Tibial artery (tissue), 4 donors: ENCODE measurements around the gene BCAR3.

ENCODE experiments used
- DNase-seq, 2 donors: peaks; one replicate each; pipeline ENCODE4 v3.0.0-alpha.2; 2019
- H3K27ac ChIP-seq, 2 donors: fragments of 200-600 bp; sonication (generic) in 1 of 2; 1 replicate in 1 of 2; 2 replicates in 1 of 2; pipeline ENCODE4 v1.5.1; 2018 to 2019; ENCODE audit warnings: mild to moderate bottlenecking in 1 of 2
- H3K27me3 ChIP-seq, 2 donors: fragments of 200-600 bp; sonication (generic) in 1 of 2; one replicate each; pipeline versions ENCODE4 v1.5.1 to v1.6.0; 2016 to 2019
- H3K36me3 ChIP-seq, 3 donors: fragments of 200-600 bp; sonication (generic) in 2 of 3; one replicate each; pipeline ENCODE4 v1.5.1; 2016 to 2019; ENCODE audit warnings: mild to moderate bottlenecking in 2 of 3
- H3K4me1 ChIP-seq, 4 donors: fragments of 200-600 bp; sonication (generic) in 2 of 4; 1 replicate in 3 of 4; 2 replicates in 1 of 4; pipeline ENCODE4 v1.5.1; 2016 to 2019
- H3K4me3 ChIP-seq, 2 donors: fragments of 200-600 bp; sonication (generic) in 1 of 2; 1 replicate in 1 of 2; 2 replicates in 1 of 2; pipeline ENCODE4 v1.5.1; 2018 to 2019; ENCODE audit warnings: mild to moderate bottlenecking in 2 of 2
- H3K9me3 ChIP-seq, 3 donors: fragments of 200-600 bp; sonication (generic) in 1 of 3; one replicate each; pipeline ENCODE4 v1.5.1; 2016 to 2019
- intact Hi-C: fragments of 100-400 bp; cut with DNase I; formaldehyde crosslinking; loops from one replicate; pipeline ENCODE4 v1.15.0; 2023; ENCODE audit warnings: low total_unique reads
- TF ChIP-seq, protein P1 (sequence below), 2 experiments: fragments of 200-600 bp in 1 of 2; fragments of 450-650 bp in 1 of 2; IDR thresholded peaks; one replicate each; pipeline ENCODE4 v1.5.1; 2017 to 2019; ENCODE audit warnings: antibody characterized with exemption in 2 of 2, mild to moderate bottlenecking in 1 of 2, moderate library complexity in 1 of 2

Gene BCAR3

DNA sequence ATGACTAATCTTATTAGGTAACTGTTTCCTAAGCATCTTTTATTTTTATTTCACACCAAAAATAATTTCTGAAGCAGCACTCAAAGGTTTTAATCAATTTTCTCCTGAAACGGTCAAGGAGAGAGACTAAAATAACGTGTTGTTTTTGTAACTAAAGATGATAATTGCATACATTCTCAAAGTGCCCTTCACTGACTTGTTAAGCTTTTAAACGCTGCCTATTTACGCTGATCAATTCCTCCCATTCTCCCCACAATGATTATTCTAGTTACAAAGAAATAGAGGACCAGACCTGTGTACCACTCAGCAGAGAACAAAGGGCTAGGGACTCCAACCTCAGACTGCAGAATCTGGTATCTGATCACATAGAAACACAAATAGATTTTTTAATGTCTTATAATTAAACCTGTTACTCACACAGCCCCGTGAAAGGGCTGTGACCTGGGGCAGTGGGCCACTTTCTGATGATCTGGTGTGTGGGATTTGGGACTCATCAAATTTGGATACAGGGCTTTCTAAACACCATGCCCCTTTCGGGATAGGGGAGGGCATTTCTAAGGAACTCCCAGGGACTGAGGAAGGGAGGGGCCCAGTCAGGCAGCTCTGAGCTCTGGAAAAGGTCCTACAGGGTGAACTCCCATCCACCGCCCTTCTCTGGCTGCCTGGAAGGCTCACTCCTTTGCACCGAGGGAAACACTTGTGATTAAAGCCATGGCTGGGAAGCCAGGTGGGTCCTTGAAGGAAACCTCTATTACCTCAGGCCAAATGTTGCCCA lies 65.2 kb downstream of the BCAR3 start:
- peaks cover 0 to 63% (median 47%) of the 10 kb centered on the region in 4 donors for H3K4me1 ChIP-seq
- H3K27ac ChIP-seq: peak overlapping the region; percentile 63 to 80
- no peaks in the 10 kb centered on the region for H3K27me3 ChIP-seq
- TF ChIP-seq, protein P1, sequence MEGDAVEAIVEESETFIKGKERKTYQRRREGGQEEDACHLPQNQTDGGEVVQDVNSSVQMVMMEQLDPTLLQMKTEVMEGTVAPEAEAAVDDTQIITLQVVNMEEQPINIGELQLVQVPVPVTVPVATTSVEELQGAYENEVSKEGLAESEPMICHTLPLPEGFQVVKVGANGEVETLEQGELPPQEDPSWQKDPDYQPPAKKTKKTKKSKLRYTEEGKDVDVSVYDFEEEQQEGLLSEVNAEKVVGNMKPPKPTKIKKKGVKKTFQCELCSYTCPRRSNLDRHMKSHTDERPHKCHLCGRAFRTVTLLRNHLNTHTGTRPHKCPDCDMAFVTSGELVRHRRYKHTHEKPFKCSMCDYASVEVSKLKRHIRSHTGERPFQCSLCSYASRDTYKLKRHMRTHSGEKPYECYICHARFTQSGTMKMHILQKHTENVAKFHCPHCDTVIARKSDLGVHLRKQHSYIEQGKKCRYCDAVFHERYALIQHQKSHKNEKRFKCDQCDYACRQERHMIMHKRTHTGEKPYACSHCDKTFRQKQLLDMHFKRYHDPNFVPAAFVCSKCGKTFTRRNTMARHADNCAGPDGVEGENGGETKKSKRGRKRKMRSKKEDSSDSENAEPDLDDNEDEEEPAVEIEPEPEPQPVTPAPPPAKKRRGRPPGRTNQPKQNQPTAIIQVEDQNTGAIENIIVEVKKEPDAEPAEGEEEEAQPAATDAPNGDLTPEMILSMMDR (IDR thresholded peaks at IDR 0.05): no peak
- intact Hi-C loops: no loop called here
- H3K4me3 ChIP-seq: no peak overlapping the region
- DNase-seq: no peak
- H3K36me3 ChIP-seq: no peaks in the 10 kb centered on the region
- no peaks in the 10 kb centered on the region for H3K9me3 ChIP-seq

DNA sequence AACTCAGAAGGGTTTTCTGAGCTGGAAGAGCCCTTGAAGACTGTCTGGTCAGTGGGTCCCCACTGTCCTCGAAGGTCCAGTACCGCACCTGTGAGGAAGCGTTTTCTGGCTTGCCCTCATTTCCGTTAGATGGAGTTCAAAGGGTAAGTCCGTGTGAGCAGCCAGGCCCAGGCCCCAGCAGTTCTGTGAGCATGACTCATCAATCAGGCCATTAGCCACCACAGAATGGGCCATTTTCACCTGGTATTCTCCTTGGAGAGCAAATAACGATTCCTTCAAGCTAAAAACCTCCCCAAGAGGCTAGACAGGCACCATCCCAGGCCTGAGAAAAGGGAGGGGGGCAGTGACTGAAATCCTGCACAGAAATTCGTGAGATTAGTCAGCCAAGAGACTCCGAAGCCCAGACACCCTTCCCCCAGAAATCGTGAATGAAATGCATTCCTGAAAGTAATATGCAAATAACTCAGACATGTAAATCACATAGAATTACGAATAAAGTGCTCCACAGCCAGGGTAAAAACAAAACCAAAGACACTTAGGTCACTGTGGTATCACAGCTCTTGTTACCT lies 66.0 kb downstream of the BCAR3 start:
- peak overlapping the region; percentile 80 to 90 for H3K27ac ChIP-seq
- intact Hi-C loops: no loop called here
- peaks cover 0 to 70% (median 49%) of the 10 kb centered on the region in 4 donors for H3K4me1 ChIP-seq
- no peak overlapping the region for H3K4me3 ChIP-seq
- no peak for DNase-seq
- H3K27me3 ChIP-seq: no peaks in the 10 kb centered on the region
- no peaks in the 10 kb centered on the region for H3K9me3 ChIP-seq
- no peaks in the 10 kb centered on the region for H3K36me3 ChIP-seq
- TF ChIP-seq, protein P1 (IDR thresholded peaks at IDR 0.05): no peak

DNA sequence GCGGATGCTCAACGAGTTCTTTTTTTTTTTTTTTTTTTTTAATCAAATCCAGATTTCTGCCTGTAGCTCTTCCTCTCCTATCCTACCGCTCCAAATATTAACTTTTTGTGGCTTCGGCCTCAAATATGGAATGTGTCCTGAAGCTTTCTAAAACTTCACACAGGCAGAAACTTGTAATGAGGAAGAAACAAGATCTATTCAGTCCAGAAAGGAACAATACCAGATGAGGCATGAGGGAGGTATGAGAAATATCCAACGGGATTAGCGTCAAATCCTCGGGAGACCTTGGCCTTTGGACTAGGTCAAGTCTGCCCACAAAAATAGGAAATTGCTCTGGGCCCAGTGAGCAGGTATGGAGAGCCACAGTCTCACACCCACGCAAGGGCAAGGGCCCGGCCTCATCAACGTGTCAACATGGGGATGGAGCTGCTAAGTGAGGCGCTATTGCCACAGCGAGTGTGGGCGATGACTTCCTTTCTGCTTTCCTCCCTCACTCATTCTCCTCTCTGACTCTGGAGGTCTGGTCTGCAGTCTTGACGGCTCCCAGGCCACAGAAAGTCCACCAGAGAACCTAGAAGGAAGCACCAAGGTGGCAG lies 66.6 kb downstream of the BCAR3 start:
- DNase-seq: no peak
- H3K9me3 ChIP-seq: no peaks in the 10 kb centered on the region
- peaks cover 0 to 76% (median 52%) of the 10 kb centered on the region in 4 donors for H3K4me1 ChIP-seq
- peak overlapping the region; percentile 80 to 90 for H3K27ac ChIP-seq
- TF ChIP-seq, protein P1 (IDR thresholded peaks at IDR 0.05): no peak
- H3K4me3 ChIP-seq: no peak overlapping the region
- intact Hi-C loops: no loop called here
- no peaks in the 10 kb centered on the region for H3K36me3 ChIP-seq
- no peaks in the 10 kb centered on the region for H3K27me3 ChIP-seq

DNA sequence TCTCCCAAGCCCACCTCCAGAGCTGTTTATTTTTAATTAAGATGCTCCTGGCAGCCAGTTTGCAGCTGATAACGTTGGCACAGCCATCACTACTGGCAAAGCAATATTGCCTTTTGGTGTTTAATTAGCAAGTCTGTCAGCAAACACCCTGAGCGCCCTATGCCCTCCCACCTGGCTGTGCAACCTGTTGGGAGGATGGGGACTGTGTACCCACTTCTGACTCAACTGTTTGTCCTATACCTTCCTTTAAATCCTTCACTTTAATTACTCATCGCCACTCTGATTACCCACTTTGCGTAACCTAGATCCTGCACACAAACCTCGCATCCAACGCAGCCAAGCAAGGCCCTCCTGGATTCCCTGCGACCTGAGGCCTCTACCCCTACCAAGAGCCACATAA lies 67.1 kb downstream of the BCAR3 start:
- H3K4me3 ChIP-seq: no peak overlapping the region

DNA sequence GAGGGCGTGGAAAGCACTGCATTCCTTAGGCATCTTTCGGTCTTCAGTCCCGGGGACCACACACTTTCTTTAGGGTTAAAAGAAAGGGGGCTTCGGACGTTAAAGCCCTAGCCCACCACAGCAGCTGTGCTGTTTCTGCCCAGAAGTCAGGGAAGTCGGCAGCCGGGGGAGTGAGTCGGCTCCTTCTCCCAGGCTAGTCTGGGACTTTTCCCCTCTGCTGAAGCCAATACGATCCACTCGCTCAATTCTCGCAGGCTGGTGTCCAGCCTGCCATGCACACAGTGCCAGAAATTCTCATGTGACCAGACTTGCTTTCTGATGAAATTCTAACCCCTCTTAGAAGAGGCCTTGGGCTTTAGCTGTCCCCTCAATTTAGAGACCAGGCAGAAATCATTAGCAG lies 67.7 kb downstream of the BCAR3 start:
- H3K4me1 ChIP-seq: peaks cover 0 to 88% (median 64%) of the 10 kb centered on the region in 4 donors
- H3K4me3 ChIP-seq: peak overlapping the region; percentile 55 to 63
- TF ChIP-seq, protein P1 (IDR thresholded peaks at IDR 0.05): no peak
- peak; percentile 61 to 79 for DNase-seq
- intact Hi-C loops: no loop called here
- H3K9me3 ChIP-seq: no peaks in the 10 kb centered on the region
- H3K36me3 ChIP-seq: no peaks in the 10 kb centered on the region
- no peaks in the 10 kb centered on the region for H3K27me3 ChIP-seq
- peak overlapping the region; percentile 80 to 90 for H3K27ac ChIP-seq

More for the DNA sequence above, 67.1 kb downstream of the BCAR3 start:
- Histone ChIP-seq H3K27ac (peak overlapping the region; percentile 80 to 90), H3K36me3 (no peaks in the 10 kb centered on the region), H3K27me3 (no peaks in the 10 kb centered on the region), H3K9me3 (no peaks in the 10 kb centered on the region), H3K4me1 (peaks cover 0 to 81% (median 57%) of the 10 kb centered on the region in 4 donors)
- TF ChIP-seq, protein P1 (IDR thresholded peaks at IDR 0.05): no peak
- intact Hi-C loops: no loop called here
- no peak for DNase-seq
